CD4-positive, alpha-beta T cell (primary cell): ENCODE data around the gene SMAP1. TPM values are rescaled to one million over a fixed set of nuclear protein-coding genes. Genes with fewer than 3 reads are reported as not detected.

Source experiments
- ATAC-seq: fragments of 200-7000 bp; cut with Tn5 transposase; one replicate; pipeline ENCODE4 v1.10.0; 2022; ENCODE audit warnings: mild to moderate bottlenecking; ENCODE audit not compliant: poor library complexity
- CTCF ChIA-PET: fragments of 350-600 bp; sonication (Branson Sonifier 250); formaldehyde crosslinking; loops from one replicate; lab custom pipeline; 2021; ENCODE audit warnings: antibody characterized with exemption, inconsistent platforms; lab: Charles Lee
- POLR2A ChIA-PET: fragments of 350-600 bp; sonication (Branson Sonifier 250); formaldehyde crosslinking; loops from one replicate; lab custom pipeline; 2021; ENCODE audit warnings: antibody characterized with exemption, inconsistent platforms; lab: Charles Lee
- DNase-seq, 14 experiments: peaks; one replicate each; pipeline ENCODE4 v3.0.0-alpha.2; 2013 to 2020; ENCODE audit warnings: mixed read lengths in 2 of 14
- H3K27ac ChIP-seq, 2 donors: one replicate each; pipeline versions ENCODE4 v1.5.1 to v1.7.0; 2013; ENCODE audit warnings: low read length in 2 of 2, low read depth in 1 of 2, mild to moderate bottlenecking in 1 of 2
- H3K27me3 ChIP-seq, 2 experiments: 1 replicate in 1 of 2; 2 replicates in 1 of 2; pipeline versions ENCODE4 v1.6.1 to v1.7.0; 2013; ENCODE audit warnings: low read length in 2 of 2, control low read depth in 1 of 2, mild to moderate bottlenecking in 1 of 2, moderate library complexity in 1 of 2; ENCODE audit not compliant: insufficient read depth in 2 of 2, control insufficient read depth in 1 of 2
- H3K36me3 ChIP-seq: one replicate; pipeline ENCODE4 v1.6.1; 2013; ENCODE audit warnings: low read length, control low read depth; ENCODE audit not compliant: insufficient read depth
- H3K4me1 ChIP-seq: one replicate; pipeline ENCODE4 v1.6.1; 2013; ENCODE audit warnings: low read length, control low read depth; ENCODE audit not compliant: insufficient read depth
- H3K4me3 ChIP-seq: one replicate; pipeline ENCODE4 v1.5.1; 2013; ENCODE audit warnings: mild to moderate bottlenecking, low read length, moderate library complexity
- H3K9me3 ChIP-seq, 2 experiments: 1 replicate in 1 of 2; 2 replicates in 1 of 2; pipeline versions ENCODE4 v1.6.1 to v1.7.0; 2013; ENCODE audit warnings: low read length in 2 of 2, mild to moderate bottlenecking in 2 of 2, control low read depth in 1 of 2, moderate library complexity in 1 of 2; ENCODE audit not compliant: control insufficient read depth in 1 of 2, insufficient read depth in 1 of 2
- H3K27ac Mint-ChIP-seq: one replicate; pipeline ENCODE4 v1.8.0; 2020; ENCODE audit warnings: mixed read lengths
- H3K27me3 Mint-ChIP-seq: one replicate; pipeline ENCODE4 v1.8.0; 2021; ENCODE audit warnings: mixed read lengths
- H3K36me3 Mint-ChIP-seq: one replicate; pipeline ENCODE4 v1.8.0; 2021; ENCODE audit warnings: low read depth, mixed read lengths
- H3K4me1 Mint-ChIP-seq: one replicate; pipeline ENCODE4 v1.8.0; 2021; ENCODE audit warnings: low read depth, mixed read lengths
- H3K4me3 Mint-ChIP-seq: one replicate; pipeline ENCODE4 v1.8.0; 2020; ENCODE audit warnings: mild to moderate bottlenecking, mixed read lengths
- H3K9me3 Mint-ChIP-seq: one replicate; pipeline ENCODE4 v1.8.0; 2020; ENCODE audit warnings: mixed read lengths
- CTCF ChIP-seq: fragments of 200-600 bp; IDR thresholded peaks from one replicate; pipeline ENCODE4 v1.8.0; 2022; ENCODE audit warnings: antibody characterized with exemption, mild to moderate bottlenecking
- intact Hi-C, 2 experiments: fragments of 100-400 bp; cut with DNase I in 1 of 2; cut with micrococcal nuclease in 1 of 2; formaldehyde crosslinking; loops; one replicate each; pipeline versions ENCODE4 v1.15.1 to v1.9.0; 2023 to 2025; cut with DNase I, micrococcal nuclease
- total RNA-seq, 174 experiments: library from RNA in 2 of 174; stranded (reverse) in 2 of 174; gene quantifications; one replicate each; pipeline ENCODE4 v1.2.3 and lab custom pipeline; 2021 to 2026

SMAP1 gene
- total RNA-seq, 2 experiments from 2014 or later: 20.0 to 22.5 TPM

DNA sequence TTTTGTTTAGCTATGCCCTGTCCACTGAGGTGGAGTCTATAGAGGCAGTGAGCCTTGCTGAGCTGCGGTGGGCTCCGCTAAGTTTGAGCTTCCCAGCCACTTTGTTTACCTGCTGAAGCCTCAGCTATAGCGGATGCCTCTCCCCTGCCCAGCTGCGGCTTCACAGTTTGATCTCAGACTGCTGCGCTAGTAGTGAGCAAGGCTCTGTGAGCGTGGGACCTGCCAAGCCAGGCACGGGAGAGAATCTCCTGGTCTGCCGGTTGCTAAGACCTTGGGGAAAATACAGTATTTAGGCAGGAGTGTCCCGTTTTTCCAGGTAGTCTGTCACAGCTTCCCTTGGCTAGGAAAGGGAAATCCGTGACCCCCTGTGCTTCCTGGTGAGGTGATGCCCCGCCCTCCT lies 138.4 kb downstream of the SMAP1 start:
- TF ChIP-seq CTCF: no peak
- intact Hi-C loops: no loop called here
- Histone ChIP-seq H3K4me3 (no peak overlapping the region), H3K27ac (no peak overlapping the region), H3K9me3 (no peaks in the 10 kb centered on the region), H3K27me3 (no peaks in the 10 kb centered on the region), H3K4me1 (no peaks in the 10 kb centered on the region), H3K36me3 (peaks cover 20% of the 10 kb centered on the region)
- H3K4me3 Mint-ChIP-seq: no peak overlapping the region
- peaks cover 88% of the 10 kb centered on the region for H3K36me3 Mint-ChIP-seq
- DNase-seq (peak in 1 of 14 experiments; percentile 4), ATAC-seq (no peak)
- peaks cover 4% of the 10 kb centered on the region for H3K9me3 Mint-ChIP-seq
- ChIA-PET POLR2A (interaction anchor here (0.5 kb wide), 1 partner anchor 10 kb away, joined by 3 read pairs; no protein-coding TSS in a partner anchor), CTCF (no interaction called here)
- H3K27me3 Mint-ChIP-seq: no peaks in the 10 kb centered on the region
- H3K27ac Mint-ChIP-seq: no peak overlapping the region
- H3K4me1 Mint-ChIP-seq: peaks cover 18% of the 10 kb centered on the region

GRCh38 chr6:70811788-70812187 lies 144.1 kb downstream of the SMAP1 start:
- Histone ChIP-seq H3K4me1 (no peaks in the 10 kb centered on the region), H3K27me3 (no peaks in the 10 kb centered on the region), H3K36me3 (peaks cover 7% of the 10 kb centered on the region), H3K27ac (no peak overlapping the region), H3K9me3 (no peaks in the 10 kb centered on the region), H3K4me3 (no peak overlapping the region)
- ChIA-PET POLR2A (no interaction called here), CTCF (no interaction called here)
- TF ChIP-seq CTCF: no peak
- DNase-seq (no peak), ATAC-seq (no peak)
- H3K36me3 Mint-ChIP-seq: peaks cover 66% of the 10 kb centered on the region
- H3K4me1 Mint-ChIP-seq: no peaks in the 10 kb centered on the region
- no peak overlapping the region for H3K4me3 Mint-ChIP-seq
- no peaks in the 10 kb centered on the region for H3K27me3 Mint-ChIP-seq
- H3K9me3 Mint-ChIP-seq: no peaks in the 10 kb centered on the region
- intact Hi-C loops: no loop called here
- no peak overlapping the region for H3K27ac Mint-ChIP-seq

GRCh38 chr6:70813885-70814284 lies 146.2 kb downstream of the SMAP1 start:
- POLR2A ChIA-PET: no interaction called here
- Mint-ChIP-seq H3K27ac (no peak overlapping the region), H3K4me1 (no peaks in the 10 kb centered on the region), H3K27me3 (no peaks in the 10 kb centered on the region), H3K4me3 (no peak overlapping the region), H3K36me3 (peaks cover 50% of the 10 kb centered on the region), H3K9me3 (no peaks in the 10 kb centered on the region)
- CTCF ChIA-PET: no interaction called here
- Histone ChIP-seq H3K27me3 (no peaks in the 10 kb centered on the region), H3K27ac (no peak overlapping the region), H3K4me1 (no peaks in the 10 kb centered on the region), H3K9me3 (no peaks in the 10 kb centered on the region), H3K36me3 (peaks cover 4% of the 10 kb centered on the region), H3K4me3 (no peak overlapping the region)
- DNase-seq (no peak), ATAC-seq (no peak)
- intact Hi-C loops: no loop called here
- no peak for TF ChIP-seq CTCF
